GM23338 (cell line): Measurements from ENCODE around the gene CRISPLD2. TPM values are rescaled to one million over a fixed set of nuclear protein-coding genes. Genes with fewer than 3 reads are reported as not detected.

Source experiments
- ATAC-seq: fragments of 200-7000 bp; cut with Tn5 transposase; 3 replicates; pipeline ENCODE4 v1.9.1; 2020
- DNase-seq: peaks from one replicate; pipeline ENCODE4 v3.0.0-alpha.2; 2015; ENCODE audit warnings: low spot score
- H2AFZ ChIP-seq: fragments of 200-600 bp; sonication (generic); 2 replicates; pipeline ENCODE4 v1.8.0; 2016; ENCODE audit warnings: antibody characterized with exemption, mild to moderate bottlenecking, moderate library complexity
- H3F3A ChIP-seq: fragments of 200-600 bp; sonication (generic); replicated peaks from 2 replicates; pipeline ENCODE4 v1.8.0; 2017; ENCODE audit warnings: antibody characterized with exemption, mixed run types, low read depth
- H3K27ac ChIP-seq: fragments of 200-600 bp; sonication (generic); 2 replicates; pipeline ENCODE4 v1.6.1; 2016; ENCODE audit warnings: low read depth
- H3K27me3 ChIP-seq: fragments of 200-600 bp; sonication (generic); 2 replicates; pipeline ENCODE4 v1.8.0; 2016; ENCODE audit warnings: mild to moderate bottlenecking, mixed run types, moderate library complexity; ENCODE audit not compliant: insufficient read depth
- H3K36me3 ChIP-seq: fragments of 200-600 bp; sonication (generic); 2 replicates; pipeline ENCODE4 v1.8.0; 2016; ENCODE audit warnings: mild to moderate bottlenecking; ENCODE audit not compliant: insufficient read depth
- H3K4me1 ChIP-seq: fragments of 200-600 bp; sonication (generic); 2 replicates; pipeline ENCODE4 v1.8.0; 2016; ENCODE audit warnings: mild to moderate bottlenecking, moderate library complexity; ENCODE audit not compliant: insufficient read depth
- H3K4me2 ChIP-seq: fragments of 200-600 bp; sonication (generic); 2 replicates; pipeline ENCODE4 v1.7.1; 2017; ENCODE audit warnings: mixed run types
- H3K4me3 ChIP-seq: fragments of 200-600 bp; sonication (generic); 2 replicates; pipeline ENCODE4 v1.6.1; 2016; ENCODE audit warnings: mixed run types
- H3K79me2 ChIP-seq: fragments of 200-600 bp; sonication (generic); replicated peaks from 2 replicates; pipeline ENCODE4 v1.8.0; 2017; ENCODE audit warnings: mild to moderate bottlenecking; ENCODE audit not compliant: insufficient read depth
- H3K9me2 ChIP-seq: fragments of 200-600 bp; sonication (generic); 2 replicates; pipeline ENCODE4 v1.8.0; 2017; ENCODE audit not compliant: insufficient read depth
- H4K20me1 ChIP-seq: fragments of 200-600 bp; sonication (generic); replicated peaks from 2 replicates; pipeline ENCODE4 v1.8.0; 2017; ENCODE audit warnings: mild to moderate bottlenecking; ENCODE audit not compliant: insufficient read depth
- H3K27ac Mint-ChIP-seq: 2 replicates; pipeline ENCODE4 v1.8.0; 2020; ENCODE audit warnings: inconsistent platforms, mild to moderate bottlenecking, moderate library complexity, mixed read lengths
- H3K27me3 Mint-ChIP-seq: 3 replicates; pipeline ENCODE4 v1.8.0; 2022; ENCODE audit warnings: low read depth, mild to moderate bottlenecking, moderate library complexity, mixed read lengths, inconsistent platforms; ENCODE audit not compliant: insufficient read depth, poor library complexity
- H3K36me3 Mint-ChIP-seq: 3 replicates; pipeline ENCODE4 v1.8.0; 2021; ENCODE audit warnings: low read depth, mild to moderate bottlenecking, inconsistent platforms, moderate library complexity, mixed read lengths
- H3K4me1 Mint-ChIP-seq: 3 replicates; pipeline ENCODE4 v1.8.0; 2020; ENCODE audit warnings: mild to moderate bottlenecking, inconsistent platforms, mixed read lengths
- H3K4me3 Mint-ChIP-seq: 3 replicates; pipeline ENCODE4 v1.8.0; 2021; ENCODE audit warnings: moderate library complexity, mild to moderate bottlenecking, inconsistent platforms, mixed read lengths
- H3K9me3 Mint-ChIP-seq: 3 replicates; pipeline ENCODE4 v1.8.0; 2020; ENCODE audit warnings: moderate library complexity, mild to moderate bottlenecking, inconsistent platforms, mixed read lengths
- CREB1 ChIP-seq: fragments of 250-450 bp; sonication (Bioruptor Pico); IDR thresholded peaks from 2 replicates; pipeline ENCODE4 v1.5.0; 2020; ENCODE audit warnings: low read depth, mild to moderate bottlenecking, moderate library complexity
- ETS1 ChIP-seq: IDR thresholded peaks from 2 replicates; pipeline ENCODE4 v1.6.1; 2016; ENCODE audit warnings: antibody characterized with exemption
- EZH2phosphoT487 ChIP-seq: fragments of 200-600 bp; sonication (generic); IDR thresholded peaks from one replicate; pipeline ENCODE4 v1.8.1; 2018; ENCODE audit warnings: antibody characterized with exemption; ENCODE audit not compliant: unreplicated experiment
- JUNB ChIP-seq: IDR thresholded peaks from one replicate; pipeline ENCODE4 v1.6.1; 2016; ENCODE audit warnings: antibody characterized with exemption; ENCODE audit not compliant: unreplicated experiment
- NANOG ChIP-seq: IDR thresholded peaks from 2 replicates; pipeline ENCODE4 v1.6.1; 2016; ENCODE audit warnings: antibody characterized with exemption, borderline replicate concordance
- POLR2AphosphoS5 ChIP-seq: IDR thresholded peaks from 2 replicates; pipeline ENCODE4 v1.6.1; 2016; ENCODE audit warnings: antibody characterized with exemption, low read depth
- REST ChIP-seq: IDR thresholded peaks from one replicate; pipeline ENCODE4 v1.6.1; 2018; ENCODE audit warnings: antibody characterized with exemption; ENCODE audit not compliant: unreplicated experiment
- STAT1 ChIP-seq: IDR thresholded peaks from one replicate; pipeline ENCODE4 v1.6.1; 2016; ENCODE audit warnings: antibody characterized with exemption; ENCODE audit not compliant: unreplicated experiment
- ZNF114 ChIP-seq: fragments of 250-450 bp; sonication (Bioruptor Pico); IDR thresholded peaks from 2 replicates; pipeline ENCODE4 v1.5.0; 2020; ENCODE audit warnings: mild to moderate bottlenecking, moderate library complexity
- ZNF331 ChIP-seq: fragments of 250-450 bp; sonication (Bioruptor Pico); IDR thresholded peaks from 2 replicates; pipeline ENCODE4 v1.5.0; 2020; ENCODE audit warnings: low read depth, mild to moderate bottlenecking, moderate library complexity
- ZNF462 ChIP-seq: fragments of 250-450 bp; sonication (Bioruptor Pico); IDR thresholded peaks from 2 replicates; pipeline ENCODE4 v1.5.0; 2020; ENCODE audit warnings: mild to moderate bottlenecking, moderate library complexity
- polyA plus RNA-seq: library from polyadenylated mRNA; unstranded; fragments of >200 nt; fragmentation: Nextera tagmentation; extraction: Ambion mirVana; gene quantifications from 2 replicates; pipeline ENCODE4 v1.2.1, GENCODE V29; 2016
- total RNA-seq: library from RNA; depleted of rRNA; stranded (reverse); fragments of >200 nt; shearing (Covaris generic); gene quantifications from 2 replicates; pipeline ENCODE4 v1.2.3, GENCODE V29; 2014

Gene CRISPLD2
- total and polyA plus RNA-seq, 2 experiments from 2014 or later, result 2.6 to 8.3 TPM

- Histone ChIP-seq H3K4me1 (no peaks in the 10 kb centered on the region), H3K36me3 (no peaks in the 10 kb centered on the region), H3K79me2 (no peaks in the 10 kb centered on the region), H3K4me2 (no peak overlapping the region), H3K9me2 (no peaks in the 10 kb centered on the region), H3K27ac (no peak overlapping the region), H3F3A (peaks cover 7% of the 10 kb centered on the region; the same call in 1 of the 2 replicates), H3K27me3 (no peaks in the 10 kb centered on the region), H2AFZ (no peak overlapping the region), H4K20me1 (peaks cover 8% of the 10 kb centered on the region), H3K4me3 (no peak overlapping the region)
- TF ChIP-seq ZNF462 (CRISPR knock-in tag) (no peak), ZNF331 (CRISPR knock-in tag) (no peak), ETS1 (no peak), NANOG (no peak), POLR2AphosphoS5 (no peak), EZH2phosphoT487 (no peak), JUNB (no peak), CREB1 (CRISPR knock-in tag) (no peak), STAT1 (no peak), ZNF114 (CRISPR knock-in tag) (no peak), REST (no peak)
- Mint-ChIP-seq H3K4me1 (peaks cover 2% of the 10 kb centered on the region; the same call in 2 of the 3 replicates), H3K36me3 (no peaks in the 10 kb centered on the region), H3K9me3 (no peaks in the 10 kb centered on the region), H3K27me3 (peaks cover 3% of the 10 kb centered on the region), H3K4me3 (no peak overlapping the region), H3K27ac (no peak overlapping the region; the same call in 1 of the 2 replicates)
- DNase-seq (no peak), ATAC-seq (no peak)
These were observed 33.8 kb upstream of the CRISPLD2 start for GRCh38 chr16:84785843-84786581.
